K562 treated with DMSO at 1 percent for 4 hours (cell line): ENCODE data around the gene RYR2. TPM values are rescaled to one million over a fixed set of nuclear protein-coding genes. Genes with fewer than 3 reads are reported as not detected.

Source experiments
- total RNA-seq: library from RNA; unstranded; fragments of 300-600 nt; gene quantifications from 2 replicates; pipeline ENCODE4 v1.2.3, GENCODE V29; 2022; ENCODE audit not compliant: insufficient read depth

The RYR2 gene
- total RNA-seq, result 0.40 TPM in 1 of 2 replicates, not detected in the other

DNA sequence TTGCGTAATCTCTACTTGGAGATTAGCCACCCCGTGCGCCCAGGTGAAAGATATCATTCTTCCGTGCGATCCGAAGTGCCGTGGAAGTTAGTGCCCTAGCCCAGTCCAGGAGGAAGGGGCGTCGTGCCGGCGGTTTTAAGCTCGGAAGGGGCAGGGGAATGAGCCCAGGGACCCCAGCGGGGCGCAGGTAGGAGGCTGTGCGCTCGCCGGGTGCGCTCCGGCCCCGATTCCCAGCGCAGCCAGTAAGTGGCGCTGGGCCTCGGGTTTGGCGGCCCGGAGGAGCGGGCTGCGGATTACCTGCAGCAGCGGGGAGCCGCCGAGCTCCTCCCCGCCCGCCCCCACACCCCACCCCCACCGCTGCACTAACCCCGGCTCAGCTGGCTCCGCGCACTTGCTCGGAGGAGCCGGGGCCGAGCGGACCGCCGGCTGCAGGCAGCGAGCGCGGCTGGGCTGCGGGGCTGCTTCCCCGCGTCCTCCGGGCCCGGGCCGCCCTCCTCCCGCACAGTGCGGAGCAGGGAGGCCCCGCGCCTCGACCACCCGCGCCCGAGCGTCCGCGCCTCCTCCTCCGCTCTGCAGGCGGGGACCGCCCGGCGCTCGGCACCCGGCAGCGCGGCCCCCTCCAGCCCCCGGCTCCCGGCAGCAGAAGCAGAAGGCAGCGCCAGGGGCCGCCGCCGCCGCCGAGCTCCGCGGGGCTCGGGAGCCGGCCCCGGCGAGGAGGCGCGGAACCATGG is at the start of gene RYR2:
Gene RYR2 (plus strand): TSS at position 390 of the 731 bp plus-strand sequence. CDS start 338 bp downstream, at position 728.

DNA sequence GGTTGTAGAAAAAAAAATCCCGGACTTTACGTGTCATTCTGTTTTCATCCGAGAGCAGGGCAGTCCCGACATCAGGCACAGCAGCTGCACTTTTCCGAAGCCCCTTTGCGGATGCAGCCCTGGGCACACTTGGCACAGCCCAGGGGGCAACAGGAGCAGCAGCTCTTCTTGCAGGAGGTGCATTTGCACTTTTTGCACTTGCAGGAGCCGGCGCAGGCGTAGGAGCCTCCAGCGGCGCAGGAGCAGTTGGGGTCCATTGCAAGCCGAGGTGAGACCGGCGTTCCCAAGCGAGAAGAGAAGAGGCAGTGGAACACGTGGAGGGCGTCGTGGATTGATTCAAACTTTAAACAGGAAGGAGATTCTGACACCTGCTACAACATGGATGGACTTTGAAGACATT is 37.9 kb upstream of the RYR2 start, which contains the start of gene MT1HL1:
Gene MT1HL1 (minus strand): TSS at position 326 of the 400 bp plus-strand sequence. CDS start 69 bp downstream, at position 257.

Other genes starting within 250 kb of the RYR2 start
- 4.5 and 5.3 TPM in 2 replicates for gene MTR, start 246.9 kb upstream of the RYR2 start, total RNA-seq
- not detected in 2 replicates for gene MT1HL1, start 37.7 kb upstream of the RYR2 start, total RNA-seq